ENCODE results near the gene HACL1. TPM values are rescaled to one million over a fixed set of nuclear protein-coding genes. Genes with fewer than 3 reads are reported as not detected.

Gene HACL1
- total RNA-seq, 2 donors from 2014 or later, result 13.1 to 19.1 TPM

DNA sequence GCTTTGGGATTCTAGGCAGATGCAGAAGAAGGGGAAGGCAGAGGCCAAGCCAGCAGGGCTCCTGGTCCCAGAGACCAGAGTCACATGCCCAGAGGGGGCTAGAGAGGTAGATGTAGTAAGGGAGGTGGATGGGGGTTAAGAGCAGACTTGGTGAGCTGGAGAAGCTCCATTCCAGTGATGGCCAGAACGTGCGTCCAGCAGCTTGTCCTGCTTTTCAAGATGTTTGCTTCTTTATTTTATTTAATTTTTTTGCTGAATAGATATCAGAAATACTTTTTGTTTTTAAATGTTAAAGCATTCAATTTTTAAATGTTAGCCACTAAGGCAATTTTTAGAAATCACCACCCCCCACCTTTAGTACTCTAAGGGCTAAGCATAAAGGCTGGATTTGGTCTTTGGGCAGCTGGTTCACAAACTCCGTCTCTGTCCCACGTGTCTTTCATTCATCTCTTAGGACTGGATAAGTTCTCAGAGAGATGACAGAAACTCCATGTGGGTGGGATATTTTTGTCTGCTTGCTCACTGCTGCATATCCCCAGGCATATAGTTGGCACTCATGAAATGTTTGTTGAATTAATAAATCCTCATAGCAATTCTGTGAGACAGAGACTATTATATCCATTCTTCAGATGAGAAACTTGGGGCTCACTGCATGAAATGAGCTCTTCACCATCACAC lies 86.6 kb downstream of the HACL1 start:
- no peak for DNase-seq
- intact Hi-C loops (cut with DNase I), result no loop called here
- no peak for TF ChIP-seq CTCF (IDR thresholded peaks at IDR 0.05)
- H3K27ac ChIP-seq, result no peak overlapping the region
- no peaks in the 10 kb centered on the region for H3K9me3 ChIP-seq
- no peak overlapping the region for H3K4me3 ChIP-seq
- H3K4me1 ChIP-seq, result no peaks in the 10 kb centered on the region
- H3K9ac ChIP-seq (ENCODE audit: low read depth in 2 of 2, low read length in 2 of 2), result no peak overlapping the region
- no peaks in the 10 kb centered on the region for H3K27me3 ChIP-seq
- H3K36me3 ChIP-seq, result no peaks in the 10 kb centered on the region

- DNase-seq, result no peak
- H3K27ac ChIP-seq, result no peak overlapping the region
- H3K36me3 ChIP-seq, result no peaks in the 10 kb centered on the region
- H3K9me3 ChIP-seq, result no peaks in the 10 kb centered on the region
- no peak overlapping the region for H3K4me3 ChIP-seq
- H3K27me3 ChIP-seq, result no peaks in the 10 kb centered on the region
- H3K9ac ChIP-seq (ENCODE audit: low read depth in 2 of 2, low read length in 2 of 2), result no peak overlapping the region
- TF ChIP-seq CTCF (IDR thresholded peaks at IDR 0.05), result no peak
- H3K4me1 ChIP-seq, result no peaks in the 10 kb centered on the region
- intact Hi-C loops (cut with DNase I), result no loop called here
These were observed 87.3 kb downstream of the HACL1 start for GRCh38 chr3:15513810-15514662.

DNA sequence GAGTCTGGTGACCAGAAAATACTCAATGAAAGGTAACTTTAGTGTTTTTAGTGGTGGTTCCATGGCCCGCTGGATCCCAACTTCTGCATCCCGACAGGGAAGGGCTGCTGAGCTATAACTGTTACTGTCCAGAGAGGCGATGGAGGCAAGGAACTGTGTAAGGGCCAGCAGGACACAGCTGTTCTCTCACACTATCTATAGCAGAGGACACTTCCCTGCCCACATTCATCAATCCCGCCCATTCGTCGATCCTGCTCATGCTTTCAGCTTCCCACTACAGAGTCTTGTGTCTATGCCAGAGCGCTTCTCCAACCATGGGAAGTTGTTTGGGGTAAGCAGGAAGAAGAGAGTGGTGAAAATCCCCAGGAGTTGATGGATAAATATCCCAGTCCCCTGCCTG lies 88.3 kb downstream of the HACL1 start:
- no peak overlapping the region for H3K27ac ChIP-seq
- DNase-seq, result no peak
- H3K9ac ChIP-seq (ENCODE audit: low read depth in 2 of 2, low read length in 2 of 2), result no peak overlapping the region
- H3K4me1 ChIP-seq, result no peaks in the 10 kb centered on the region
- H3K36me3 ChIP-seq, result no peaks in the 10 kb centered on the region
- no peaks in the 10 kb centered on the region for H3K27me3 ChIP-seq
- no peaks in the 10 kb centered on the region for H3K9me3 ChIP-seq
- intact Hi-C loops (cut with DNase I), result no loop called here
- no peak overlapping the region for H3K4me3 ChIP-seq
- TF ChIP-seq CTCF (IDR thresholded peaks at IDR 0.05), result no peak

GRCh38 chr3:15512166-15512565 lies 89.2 kb downstream of the HACL1 start:
- no peak overlapping the region for H3K27ac ChIP-seq

DNA sequence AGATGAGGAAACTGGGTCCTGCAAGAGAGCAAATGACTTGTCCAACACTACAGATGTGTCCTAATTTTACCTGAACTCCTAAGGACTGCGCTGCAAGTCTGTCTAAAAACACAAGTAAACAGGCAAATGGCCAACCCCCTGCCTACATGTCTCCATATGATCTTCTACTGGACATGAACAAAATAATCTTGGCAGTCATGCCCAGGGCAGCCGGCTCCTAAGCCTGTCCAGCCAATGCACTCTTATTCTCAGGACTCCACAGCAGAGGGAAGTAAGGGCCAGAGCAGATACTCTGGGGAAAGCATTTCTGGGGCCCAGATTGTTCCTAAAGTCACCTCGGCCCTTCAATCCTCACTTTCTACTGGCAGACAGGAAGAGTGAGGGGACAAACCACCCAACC lies 90.2 kb downstream of the HACL1 start:
- Histone ChIP-seq H3K27me3 (no peaks in the 10 kb centered on the region), H3K4me3 (no peak overlapping the region), H3K9me3 (no peaks in the 10 kb centered on the region), H3K27ac (no peak overlapping the region), H3K36me3 (no peaks in the 10 kb centered on the region), H3K9ac (ENCODE audit: low read depth in 2 of 2, low read length in 2 of 2) (no peak overlapping the region), H3K4me1 (no peaks in the 10 kb centered on the region)
- TF ChIP-seq CTCF (IDR thresholded peaks at IDR 0.05), result no peak
- intact Hi-C loops (cut with DNase I), result no loop called here
- DNase-seq, result no peak

More at GRCh38 chr3:15512166-15512565, 89.2 kb downstream of the HACL1 start:
- no peak overlapping the region for H3K4me3 ChIP-seq
- no peak overlapping the region for H3K9ac ChIP-seq (ENCODE audit: low read depth in 2 of 2, low read length in 2 of 2)
- DNase-seq, result no peak
- no peaks in the 10 kb centered on the region for H3K4me1 ChIP-seq
- H3K36me3 ChIP-seq, result no peaks in the 10 kb centered on the region
- no peaks in the 10 kb centered on the region for H3K27me3 ChIP-seq
- TF ChIP-seq CTCF (IDR thresholded peaks at IDR 0.05), result no peak
- no peaks in the 10 kb centered on the region for H3K9me3 ChIP-seq
- intact Hi-C loops (cut with DNase I), result no loop called here

Other genes starting within 250 kb of the HACL1 start
- gene METTL6, start 174.0 kb downstream of the HACL1 start, total RNA-seq, result 10 to 100 TPM in 1 of 2 donors, 1 to 10 TPM in 1; 8.8 to 11.4 TPM
- 10 to 100 TPM; 24.9 to 28.0 TPM for gene EAF1, start 174.0 kb downstream of the HACL1 start, total RNA-seq
- gene COLQ, start 79.9 kb downstream of the HACL1 start, total RNA-seq, result under 1 TPM; 0.79 to 0.85 TPM
- 10 to 100 TPM; 18.0 to 29.3 TPM for gene BTD, start 176 bp upstream of the HACL1 start, total RNA-seq
- gene ANKRD28, start 196.4 kb upstream of the HACL1 start, total RNA-seq, result 10 to 100 TPM; 40.7 to 46.2 TPM